H9 (cell line): Measurements from ENCODE around the gene ASTN2. TPM values are rescaled to one million over a fixed set of nuclear protein-coding genes. Genes with fewer than 3 reads are reported as not detected.

Source experiments
- DNase-seq: peaks from one replicate; pipeline ENCODE4 v3.0.0-alpha.2; 2017
- H2AFZ ChIP-seq: one replicate; pipeline ENCODE4 v1.6.1; 2013; ENCODE audit warnings: mild to moderate bottlenecking, low read length, control low read depth, moderate library complexity
- H2AK5ac ChIP-seq: 2 replicates; pipeline ENCODE4 v1.6.1; 2013; ENCODE audit warnings: low read length, control low read depth, mixed read lengths; ENCODE audit not compliant: insufficient read length
- H2BK120ac ChIP-seq: one replicate; pipeline ENCODE4 v1.6.1; 2013; ENCODE audit warnings: low read depth, mild to moderate bottlenecking, low read length, control low read depth, inconsistent platforms; ENCODE audit not compliant: poor library complexity, severe bottlenecking
- H2BK12ac ChIP-seq: 2 replicates; pipeline ENCODE4 v1.6.1; 2013; ENCODE audit warnings: low read length, control low read depth, mixed read lengths, low read depth; ENCODE audit not compliant: insufficient read length
- H2BK15ac ChIP-seq: 2 replicates; pipeline ENCODE4 v1.6.1; 2013; ENCODE audit warnings: low read depth, low read length, control low read depth
- H2BK20ac ChIP-seq: one replicate; pipeline ENCODE4 v1.6.1; 2013; ENCODE audit warnings: low read depth, mild to moderate bottlenecking, low read length, control low read depth, inconsistent platforms; ENCODE audit not compliant: poor library complexity, severe bottlenecking
- H2BK5ac ChIP-seq: 2 replicates; pipeline ENCODE4 v1.6.1; 2013; ENCODE audit warnings: low read length, control low read depth, mixed read lengths; ENCODE audit not compliant: insufficient read length
- H3K14ac ChIP-seq: 2 replicates; pipeline ENCODE4 v1.6.1; 2013; ENCODE audit warnings: low read length, control low read depth; ENCODE audit not compliant: insufficient read depth
- H3K18ac ChIP-seq: 2 replicates; pipeline ENCODE4 v1.6.1; 2013; ENCODE audit warnings: low read depth, mild to moderate bottlenecking, mixed read lengths, low read length, control low read depth; ENCODE audit not compliant: insufficient read length
- H3K23ac ChIP-seq: 2 replicates; pipeline ENCODE4 v1.6.1; 2013; ENCODE audit warnings: low read length, control low read depth, mixed read lengths, low read depth; ENCODE audit not compliant: insufficient read length
- H3K23me2 ChIP-seq: 2 replicates; pipeline ENCODE4 v1.6.1; 2013; ENCODE audit warnings: low read depth, mild to moderate bottlenecking, mixed read lengths, low read length, control low read depth; ENCODE audit not compliant: insufficient read length, poor library complexity, severe bottlenecking
- H3K27ac ChIP-seq: 2 replicates; pipeline ENCODE4 v1.5.1; 2013; ENCODE audit warnings: low read length, control low read depth, mixed read lengths, low read depth; ENCODE audit not compliant: insufficient read length
- H3K27me3 ChIP-seq: 2 replicates; pipeline ENCODE4 v1.6.1; 2013; ENCODE audit warnings: low read length, control low read depth, inconsistent platforms; ENCODE audit not compliant: insufficient read depth
- H3K4ac ChIP-seq: 2 replicates; pipeline ENCODE4 v1.6.1; 2013; ENCODE audit warnings: low read depth, mild to moderate bottlenecking, control low read depth, inconsistent platforms, low read length, moderate library complexity
- H3K4me1 ChIP-seq: 2 replicates; pipeline ENCODE4 v1.6.1; 2013; ENCODE audit warnings: low read length, control low read depth, inconsistent platforms; ENCODE audit not compliant: insufficient read depth
- H3K4me2 ChIP-seq: 2 replicates; pipeline ENCODE4 v1.6.1; 2013; ENCODE audit warnings: low read length, control low read depth, mixed read lengths; ENCODE audit not compliant: insufficient read length, insufficient read depth
- H3K56ac ChIP-seq: 2 replicates; pipeline ENCODE4 v1.6.1; 2013; ENCODE audit warnings: low read depth, mild to moderate bottlenecking, mixed read lengths, low read length, control low read depth; ENCODE audit not compliant: insufficient read length
- H3K79me1 ChIP-seq: 2 replicates; pipeline ENCODE4 v1.6.1; 2013; ENCODE audit warnings: low read depth, mild to moderate bottlenecking, moderate library complexity, low read length, control low read depth, inconsistent platforms; ENCODE audit not compliant: insufficient read depth, poor library complexity, severe bottlenecking
- H3K79me2 ChIP-seq: 2 replicates; pipeline ENCODE4 v1.6.1; 2013; ENCODE audit warnings: low read length, control low read depth, inconsistent platforms; ENCODE audit not compliant: insufficient read depth
- H3K9ac ChIP-seq: 2 replicates; pipeline ENCODE4 v1.6.1; 2013; ENCODE audit warnings: low read length, control low read depth, mixed read lengths; ENCODE audit not compliant: insufficient read length; ENCODE audit errors: extremely low read depth
- H3K9me3 ChIP-seq: one replicate; pipeline ENCODE4 v1.6.1; 2013; ENCODE audit warnings: low read depth, low read length, inconsistent platforms; ENCODE audit not compliant: control insufficient read depth
- H3T11ph ChIP-seq: one replicate; pipeline ENCODE4 v1.6.1; 2013; ENCODE audit warnings: mild to moderate bottlenecking, low read length, control low read depth, inconsistent platforms
- H4K20me1 ChIP-seq: one replicate; pipeline ENCODE4 v1.6.1; 2013; ENCODE audit not compliant: control insufficient read depth, insufficient read length, insufficient read depth
- H4K5ac ChIP-seq: 2 replicates; pipeline ENCODE4 v1.6.1; 2013; ENCODE audit warnings: low read depth, mild to moderate bottlenecking, mixed read lengths, low read length, control low read depth; ENCODE audit not compliant: insufficient read length
- H4K8ac ChIP-seq: replicated peaks from 2 replicates; pipeline ENCODE4 v1.6.1; 2013; ENCODE audit warnings: low read length, control low read depth, mixed read lengths, low read depth; ENCODE audit not compliant: insufficient read length
- H4K91ac ChIP-seq: 2 replicates; pipeline ENCODE4 v1.6.1; 2013; ENCODE audit warnings: low read depth, mild to moderate bottlenecking, moderate library complexity, mixed read lengths, low read length, control low read depth; ENCODE audit not compliant: insufficient read length
- H3K27ac Mint-ChIP-seq, 3 experiments: 2 replicates in 2 of 3; 3 replicates in 1 of 3; pipeline ENCODE4 v1.8.0; 2020 to 2021; ENCODE audit warnings: mixed read lengths in 3 of 3, mild to moderate bottlenecking in 1 of 3, moderate library complexity in 1 of 3
- H3K27me3 Mint-ChIP-seq: 2 replicates; pipeline ENCODE4 v1.8.0; 2021; ENCODE audit warnings: low read depth, mild to moderate bottlenecking, moderate library complexity, mixed read lengths
- H3K36me3 Mint-ChIP-seq, 3 experiments: 2 replicates in 2 of 3; 3 replicates in 1 of 3; pipeline ENCODE4 v1.8.0; 2020 to 2021; ENCODE audit warnings: low read depth in 3 of 3, mixed read lengths in 3 of 3; ENCODE audit not compliant: insufficient read depth in 1 of 3
- H3K4me1 Mint-ChIP-seq, 2 experiments: 2 replicates each; pipeline ENCODE4 v1.8.0; 2020; ENCODE audit warnings: mixed read lengths in 2 of 2
- H3K4me3 Mint-ChIP-seq, 2 experiments: 2 replicates in 1 of 2; 3 replicates in 1 of 2; pipeline ENCODE4 v1.8.0; 2020 to 2021; ENCODE audit warnings: mild to moderate bottlenecking in 2 of 2, mixed read lengths in 2 of 2, moderate library complexity in 1 of 2
- H3K9me3 Mint-ChIP-seq, 2 experiments: 2 replicates in 1 of 2; 3 replicates in 1 of 2; pipeline ENCODE4 v1.8.0; 2020; ENCODE audit warnings: mild to moderate bottlenecking in 2 of 2, mixed read lengths in 2 of 2, moderate library complexity in 1 of 2
- CTCF ChIP-seq: fragments of 200-600 bp; sonication (generic); conservative IDR thresholded peaks from 3 replicates; pipeline ENCODE4 v1.8.0; 2021; ENCODE audit warnings: antibody characterized with exemption, mild to moderate bottlenecking
- WGBS: extraction: QIAGEN DNeasy Blood & Tissue Kit; methylation state at CpG from one replicate; pipeline ENCODE4 v1.1.7; 2013; ENCODE audit warnings: missing lambda C conversion rate, low lambda C conversion rate, mixed read lengths; ENCODE audit not compliant: insufficient read length; ENCODE audit errors: extremely low coverage; 5-methylcytosine and 5-hydroxymethylcytosine counted together
- total RNA-seq: library from RNA; stranded (reverse); gene quantifications from 2 replicates; pipeline ENCODE4 v1.2.1, GENCODE V29; 2021

ASTN2 gene
- total RNA-seq, 1 experiment from 2014 or later = 9.7 TPM

- Mint-ChIP-seq H3K27me3 (no peaks in the 10 kb centered on the region), H3K4me3 (no peak overlapping the region), H3K4me1 (peaks cover 0 to 6% of the 10 kb centered on the region in 2 experiments; a peak in 2 of 4 replicates), H3K9me3 (no peaks in the 10 kb centered on the region), H3K36me3 (no peaks in the 10 kb centered on the region), H3K27ac (no peak overlapping the region)
- no peak overlapping the region for H2AK5ac ChIP-seq
- H2BK12ac ChIP-seq = no peak overlapping the region
- H4K5ac ChIP-seq = no peak overlapping the region
- H3K9ac ChIP-seq = no peak overlapping the region
- no peak overlapping the region for H3T11ph ChIP-seq
- H3K4ac ChIP-seq = no peak overlapping the region
- H2BK15ac ChIP-seq = no peak overlapping the region
- no peaks in the 10 kb centered on the region for H3K23me2 ChIP-seq
- no peaks in the 10 kb centered on the region for H3K27me3 ChIP-seq
- H3K4me2 ChIP-seq = no peak overlapping the region
- no peak for DNase-seq
- H2BK120ac ChIP-seq = no peak overlapping the region
- H3K14ac ChIP-seq = no peak overlapping the region
- H2BK20ac ChIP-seq = no peak overlapping the region
- no peak for TF ChIP-seq CTCF
- H3K9me3 ChIP-seq = no peaks in the 10 kb centered on the region
- H3K56ac ChIP-seq = no peak overlapping the region
- no peak overlapping the region for H4K91ac ChIP-seq
- H4K8ac ChIP-seq = no peak overlapping the region
- no peak overlapping the region for H3K18ac ChIP-seq
- H2AFZ ChIP-seq = no peak overlapping the region
- H3K27ac ChIP-seq = no peak overlapping the region
- H3K79me1 ChIP-seq = no peaks in the 10 kb centered on the region
- no CpG with 5 or more reads among the region's 2 CpGs for WGBS
- H4K20me1 ChIP-seq = no peaks in the 10 kb centered on the region
- H3K23ac ChIP-seq = no peak overlapping the region
- H3K4me1 ChIP-seq = no peaks in the 10 kb centered on the region
- no peak overlapping the region for H2BK5ac ChIP-seq
- H3K79me2 ChIP-seq = no peaks in the 10 kb centered on the region
Observed at GRCh38 chr9:117334101-117334500, 80.8 kb downstream of the ASTN2 start.
